ENCODE measurements around the gene ING5.

Gene ING5

GRCh38 chr2:241768251-241768711, 66.4 kb downstream of the ING5 start:
- FAIRE-seq (no peak), DNase-seq (ENCODE audit: insufficient read length, low spot score) (peak; percentile 12)
- TF ChIP-seq, protein P1, sequence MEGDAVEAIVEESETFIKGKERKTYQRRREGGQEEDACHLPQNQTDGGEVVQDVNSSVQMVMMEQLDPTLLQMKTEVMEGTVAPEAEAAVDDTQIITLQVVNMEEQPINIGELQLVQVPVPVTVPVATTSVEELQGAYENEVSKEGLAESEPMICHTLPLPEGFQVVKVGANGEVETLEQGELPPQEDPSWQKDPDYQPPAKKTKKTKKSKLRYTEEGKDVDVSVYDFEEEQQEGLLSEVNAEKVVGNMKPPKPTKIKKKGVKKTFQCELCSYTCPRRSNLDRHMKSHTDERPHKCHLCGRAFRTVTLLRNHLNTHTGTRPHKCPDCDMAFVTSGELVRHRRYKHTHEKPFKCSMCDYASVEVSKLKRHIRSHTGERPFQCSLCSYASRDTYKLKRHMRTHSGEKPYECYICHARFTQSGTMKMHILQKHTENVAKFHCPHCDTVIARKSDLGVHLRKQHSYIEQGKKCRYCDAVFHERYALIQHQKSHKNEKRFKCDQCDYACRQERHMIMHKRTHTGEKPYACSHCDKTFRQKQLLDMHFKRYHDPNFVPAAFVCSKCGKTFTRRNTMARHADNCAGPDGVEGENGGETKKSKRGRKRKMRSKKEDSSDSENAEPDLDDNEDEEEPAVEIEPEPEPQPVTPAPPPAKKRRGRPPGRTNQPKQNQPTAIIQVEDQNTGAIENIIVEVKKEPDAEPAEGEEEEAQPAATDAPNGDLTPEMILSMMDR (IDR thresholded peaks at IDR 0.05; ENCODE audit: insufficient read depth, missing control alignments) = no peak

GRCh38 chr2:241768850-241769249, 67.0 kb downstream of the ING5 start:
- TF ChIP-seq, protein P1 (IDR thresholded peaks at IDR 0.05; ENCODE audit: insufficient read depth, missing control alignments) = no peak
- no peak for FAIRE-seq
- peak; percentile 14 for DNase-seq (ENCODE audit: insufficient read length, low spot score)

GRCh38 chr2:241769819-241770184, 68.0 kb downstream of the ING5 start:
- TF ChIP-seq, protein P1 (IDR thresholded peaks at IDR 0.05; ENCODE audit: insufficient read depth, missing control alignments) = no peak
- DNase-seq (ENCODE audit: insufficient read length, low spot score) (peak; percentile 10), FAIRE-seq (no peak)

GRCh38 chr2:241770185-241770935, 68.5 kb downstream of the ING5 start:
- TF ChIP-seq, protein P1 (IDR thresholded peaks at IDR 0.05; ENCODE audit: insufficient read depth, missing control alignments) = no peak
- peak; percentile 15 for DNase-seq (ENCODE audit: insufficient read length, low spot score)
- FAIRE-seq = no peak

GRCh38 chr2:241770936-241771285, 69.1 kb downstream of the ING5 start:
- DNase-seq (ENCODE audit: insufficient read length, low spot score) (peak; percentile 47), FAIRE-seq (no peak)
- TF ChIP-seq, protein P1 (IDR thresholded peaks at IDR 0.05; ENCODE audit: insufficient read depth, missing control alignments) = no peak

DNA sequence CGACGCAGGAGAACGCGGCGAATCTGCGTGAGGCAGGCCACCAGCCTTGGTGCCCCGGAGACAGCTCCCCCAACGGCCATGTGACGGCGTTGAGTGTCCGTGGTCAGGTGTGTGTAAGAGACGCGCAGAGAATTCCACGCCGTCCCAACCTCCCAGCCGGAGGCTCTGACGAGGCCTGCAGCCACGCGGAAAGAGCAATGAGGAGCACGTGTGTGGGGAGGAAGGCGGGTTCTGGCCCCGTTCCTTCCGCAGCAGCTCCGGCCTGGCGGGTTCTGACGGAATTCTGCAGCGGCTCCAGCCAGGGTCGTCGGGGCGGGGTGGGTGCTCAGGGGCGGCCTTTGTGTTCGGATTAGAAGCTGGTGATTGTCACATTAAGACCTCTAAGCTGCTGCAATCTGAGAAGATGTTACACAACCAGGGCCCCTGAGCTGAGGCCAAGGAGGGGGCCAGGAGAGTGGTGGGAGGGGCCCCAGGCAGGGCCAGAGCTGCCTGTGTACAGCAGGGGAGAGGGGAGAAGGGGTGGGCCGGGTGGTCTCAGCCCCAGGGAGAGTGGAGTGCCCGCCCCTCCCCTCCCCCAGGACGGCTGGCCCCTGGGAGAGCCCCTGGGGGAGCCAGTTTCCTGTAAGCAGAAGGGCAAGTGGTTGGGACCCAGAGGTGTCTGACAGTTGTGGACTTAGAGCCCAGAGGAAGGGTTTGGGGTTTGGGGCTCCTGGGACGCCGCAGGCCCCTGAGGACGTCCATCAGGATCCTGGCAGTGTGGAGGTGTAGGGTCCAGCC, 69.6 kb downstream of the ING5 start:
- no peak for FAIRE-seq
- DNase-seq (ENCODE audit: insufficient read length, low spot score) = peak; percentile 98
- TF ChIP-seq, protein P1 (IDR thresholded peaks at IDR 0.05; ENCODE audit: insufficient read depth, missing control alignments) = no peak

DNA sequence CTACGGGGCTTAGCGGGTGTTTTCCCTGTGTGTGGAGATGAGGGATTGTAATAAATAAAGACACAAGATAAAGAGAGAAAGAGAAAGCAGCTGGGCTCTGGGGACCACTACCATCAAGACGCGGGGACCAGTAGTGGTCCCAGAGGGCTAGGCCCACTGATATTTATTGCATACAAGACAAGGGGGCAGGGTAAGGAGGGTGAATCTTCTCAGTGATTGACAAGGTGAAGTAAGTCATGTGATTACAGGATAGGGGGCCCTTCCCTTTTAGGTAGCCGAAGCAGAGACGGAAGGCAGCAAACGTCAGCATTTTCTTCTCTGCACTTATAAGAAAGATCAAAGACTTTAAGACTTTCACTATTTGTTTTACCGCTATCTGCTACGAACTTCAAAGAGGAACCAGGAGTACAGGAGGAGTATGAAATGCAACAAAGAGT, 70.2 kb downstream of the ING5 start:
- no peak for DNase-seq (ENCODE audit: insufficient read length, low spot score)
- FAIRE-seq = no peak
- TF ChIP-seq, protein P1 (IDR thresholded peaks at IDR 0.05; ENCODE audit: insufficient read depth, missing control alignments) = no peak

All from D721Med (cell line).